ENCODE data around the gene SPATA46. TPM values are rescaled to one million over a fixed set of nuclear protein-coding genes. Genes with fewer than 3 reads are reported as not detected.

The SPATA46 gene
- total RNA-seq, 2 donors from 2014 or later = 0.62 TPM; not detected in 1

DNA sequence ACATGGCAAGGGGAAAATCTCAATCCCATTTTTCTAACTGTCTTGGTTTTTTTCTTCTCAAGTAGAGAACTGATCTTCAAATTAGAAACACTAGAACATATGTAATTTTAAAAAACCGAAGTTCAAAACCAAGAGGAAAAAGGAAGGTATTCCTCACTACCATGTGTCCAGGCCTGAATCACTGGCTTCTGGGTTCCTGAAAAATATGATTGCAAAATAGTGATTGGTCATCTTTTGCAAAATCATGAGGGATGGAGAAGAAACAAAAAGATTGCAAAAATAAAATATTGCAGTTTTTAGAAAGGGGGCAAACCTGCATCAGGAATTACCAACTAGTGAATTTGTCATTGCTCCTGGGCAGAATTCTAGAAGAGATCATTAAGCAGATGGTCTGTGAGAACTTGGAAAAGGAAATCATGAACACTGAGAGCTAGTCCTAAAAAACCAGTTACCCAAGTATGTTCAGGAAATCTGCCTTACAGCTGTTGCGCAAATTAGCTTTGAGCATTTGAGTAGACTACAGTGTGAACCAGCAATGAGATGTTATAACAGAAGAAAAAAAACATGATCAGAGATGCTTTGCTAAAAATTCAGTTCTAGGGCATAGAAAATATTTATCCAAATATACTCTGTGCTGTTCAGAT lies 49.4 kb downstream of the SPATA46 start:
- 93% methylated on average over 2 of the region's 2 CpGs for WGBS
- no peaks in the 10 kb centered on the region for H3K36me3 ChIP-seq
- TF ChIP-seq, protein P1, sequence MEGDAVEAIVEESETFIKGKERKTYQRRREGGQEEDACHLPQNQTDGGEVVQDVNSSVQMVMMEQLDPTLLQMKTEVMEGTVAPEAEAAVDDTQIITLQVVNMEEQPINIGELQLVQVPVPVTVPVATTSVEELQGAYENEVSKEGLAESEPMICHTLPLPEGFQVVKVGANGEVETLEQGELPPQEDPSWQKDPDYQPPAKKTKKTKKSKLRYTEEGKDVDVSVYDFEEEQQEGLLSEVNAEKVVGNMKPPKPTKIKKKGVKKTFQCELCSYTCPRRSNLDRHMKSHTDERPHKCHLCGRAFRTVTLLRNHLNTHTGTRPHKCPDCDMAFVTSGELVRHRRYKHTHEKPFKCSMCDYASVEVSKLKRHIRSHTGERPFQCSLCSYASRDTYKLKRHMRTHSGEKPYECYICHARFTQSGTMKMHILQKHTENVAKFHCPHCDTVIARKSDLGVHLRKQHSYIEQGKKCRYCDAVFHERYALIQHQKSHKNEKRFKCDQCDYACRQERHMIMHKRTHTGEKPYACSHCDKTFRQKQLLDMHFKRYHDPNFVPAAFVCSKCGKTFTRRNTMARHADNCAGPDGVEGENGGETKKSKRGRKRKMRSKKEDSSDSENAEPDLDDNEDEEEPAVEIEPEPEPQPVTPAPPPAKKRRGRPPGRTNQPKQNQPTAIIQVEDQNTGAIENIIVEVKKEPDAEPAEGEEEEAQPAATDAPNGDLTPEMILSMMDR (IDR thresholded peaks at IDR 0.05) = no peak
- TF ChIP-seq POLR2A (IDR thresholded peaks at IDR 0.05) (no peak), POLR2AphosphoS5 (IDR thresholded peaks at IDR 0.05) (no peak)
- intact Hi-C loops (cut with DNase I) = no loop called here
- no peaks in the 10 kb centered on the region for H3K9me3 ChIP-seq
- H3K27ac ChIP-seq = no peak overlapping the region
- no peaks in the 10 kb centered on the region for H3K27me3 ChIP-seq (replicated peaks; ENCODE audit: insufficient read depth)
- no peaks in the 10 kb centered on the region for H3K4me1 ChIP-seq (replicated peaks)
- no peak for DNase-seq (ENCODE audit: low spot score)
- H3K4me3 ChIP-seq = no peak overlapping the region

DNA sequence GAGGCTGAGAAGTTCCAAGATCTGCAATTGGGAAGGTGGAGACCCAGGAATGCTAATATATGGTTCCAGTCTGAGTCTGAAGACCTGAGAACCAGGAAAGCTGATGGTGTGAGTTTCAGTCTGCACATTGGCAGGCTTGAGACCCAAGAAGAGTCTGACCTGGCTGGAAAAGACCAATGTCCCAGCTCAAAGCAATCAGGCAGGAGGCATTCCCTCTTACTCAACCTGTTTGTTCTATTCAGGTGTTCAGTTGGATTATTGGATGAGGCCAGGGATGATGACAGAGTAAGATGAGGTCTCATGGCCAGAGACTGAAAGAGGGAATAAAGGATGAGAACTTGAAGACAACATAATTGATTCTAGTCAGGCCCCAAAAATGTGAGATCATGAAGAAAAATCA lies 50.1 kb downstream of the SPATA46 start:
- Histone ChIP-seq H3K4me1 (replicated peaks) (no peaks in the 10 kb centered on the region), H3K36me3 (no peaks in the 10 kb centered on the region), H3K9me3 (no peaks in the 10 kb centered on the region), H3K27ac (no peak overlapping the region), H3K4me3 (no peak overlapping the region), H3K27me3 (replicated peaks; ENCODE audit: insufficient read depth) (no peaks in the 10 kb centered on the region)
- TF ChIP-seq, protein P1 (IDR thresholded peaks at IDR 0.05) = no peak
- TF ChIP-seq POLR2AphosphoS5 (IDR thresholded peaks at IDR 0.05) (no peak), POLR2A (IDR thresholded peaks at IDR 0.05) (no peak)
- no peak for DNase-seq (ENCODE audit: low spot score)
- intact Hi-C loops (cut with DNase I) = no loop called here

DNA sequence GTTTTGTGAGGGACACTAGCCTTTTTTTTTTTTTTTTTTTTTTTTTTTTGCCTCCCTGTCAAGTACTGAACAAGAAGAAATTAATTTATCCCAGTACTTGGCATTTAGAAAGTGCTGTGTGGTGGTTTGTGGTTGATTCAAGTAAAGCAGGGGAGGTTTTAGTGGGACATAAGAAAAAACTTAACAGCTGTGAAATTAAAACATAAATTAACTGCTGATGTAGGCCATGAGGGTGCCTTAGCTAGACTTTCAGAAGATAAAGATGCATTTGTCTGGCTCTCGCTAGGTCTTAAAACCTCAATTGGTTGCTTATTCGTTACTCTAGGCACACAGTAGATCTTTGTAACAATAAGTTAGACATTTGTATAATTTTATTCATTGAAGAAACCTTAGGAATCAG lies 52.3 kb downstream of the SPATA46 start:
- TF ChIP-seq POLR2AphosphoS5 (IDR thresholded peaks at IDR 0.05) = no peak
- TF ChIP-seq POLR2A (IDR thresholded peaks at IDR 0.05) = no peak
- TF ChIP-seq, protein P1 (IDR thresholded peaks at IDR 0.05) = no peak
- intact Hi-C loops (cut with DNase I) = no loop called here
- H3K36me3 ChIP-seq = no peaks in the 10 kb centered on the region
- H3K27ac ChIP-seq = no peak overlapping the region
- H3K4me3 ChIP-seq = no peak overlapping the region
- H3K27me3 ChIP-seq (replicated peaks; ENCODE audit: insufficient read depth) = no peaks in the 10 kb centered on the region
- H3K9me3 ChIP-seq = no peaks in the 10 kb centered on the region
- no peak for DNase-seq (ENCODE audit: low spot score)
- whole genome bisulfite sequencing = 69% methylated on average over 2 of the region's 2 CpGs
- no peaks in the 10 kb centered on the region for H3K4me1 ChIP-seq (replicated peaks)

MicroRNA genes within 50 kb of the gene (microRNA counts, 767-probe panel; counts per million panel counts)
- microRNA hsa-miR-556-3p (0 to 431 counts per million in 2 donors), microRNA hsa-miR-556-5p (0 to 431 counts per million in 2 donors)

Small RNA genes within 50 kb of the gene (microRNA-seq; reads per million reads assigned to microRNA genes)
- gene MIR556 = 0.75 reads per million

Small RNA genes within 50 kb of the gene (small RNA-seq; reads per million reads assigned to genes)
- 0 reads per million in 2 donors for gene MIR556
- 0 reads per million in 2 donors for gene RNA5SP61

Other genes starting within 250 kb of the SPATA46 start
- 10 to 100 TPM in 1 of 2 donors, 1 to 10 TPM in 1; 5.2 to 22.1 TPM for gene C1orf226, start 4.9 kb upstream of the SPATA46 start, total RNA-seq
- gene SH2D1B, start 35.3 kb upstream of the SPATA46 start, total RNA-seq = not detected
- 10 to 100 TPM; 34.7 to 47.0 TPM for gene UHMK1, start 121.0 kb upstream of the SPATA46 start, total RNA-seq
- gene UAP1, start 184.9 kb upstream of the SPATA46 start, total RNA-seq = 10 to 100 TPM; 51.4 to 72.1 TPM

Data from prostate gland (tissue), 2 donors.